ENCODE measurements around the gene RNASE13. TPM values are rescaled to one million over a fixed set of nuclear protein-coding genes. Genes with fewer than 3 reads are reported as not detected.

The RNASE13 gene
- total and polyA plus RNA-seq, 4 donors: not detected

DNA sequence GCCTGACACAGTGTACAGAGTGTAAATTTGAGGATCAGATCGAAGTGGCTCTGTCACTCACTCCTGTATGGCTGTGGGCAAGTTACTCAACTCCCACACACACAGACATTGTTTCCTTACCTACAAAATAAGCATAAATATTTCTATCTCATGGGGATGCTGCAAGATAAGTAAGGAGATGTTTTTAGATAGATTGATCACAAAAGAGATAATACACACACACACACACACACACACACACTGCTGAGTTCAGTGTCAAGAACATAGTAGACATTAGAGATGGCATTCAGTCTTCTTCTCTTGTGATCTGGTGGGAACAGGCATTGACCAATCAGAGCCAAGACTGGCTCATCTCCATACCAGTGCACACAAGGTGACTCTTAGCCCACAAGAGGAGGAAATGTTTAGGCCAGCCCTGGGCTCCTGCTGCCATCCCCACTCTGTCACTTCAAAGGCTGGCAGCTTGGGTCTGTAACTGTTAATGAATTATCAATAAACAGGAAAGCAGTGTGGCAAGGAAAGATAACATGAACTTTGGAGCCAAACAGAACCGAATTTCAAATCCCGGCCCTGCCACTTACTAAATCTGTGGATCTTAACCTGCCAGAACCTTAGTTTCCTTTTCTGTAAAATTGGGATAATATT is 19.6 kb upstream of the RNASE13 start:
- Histone ChIP-seq H3K27me3 (ENCODE audit: control insufficient read depth in 3 of 3, insufficient read depth in 3 of 3, low read length in 2 of 3) (no peaks in the 10 kb centered on the region), H3K27ac (ENCODE audit: low read depth in 1 of 2, low read length in 1 of 2) (no peak overlapping the region), H3K4me3 (no peak overlapping the region), H3K36me3 (ENCODE audit: control insufficient read depth in 4 of 4, insufficient read depth in 4 of 4, low read length in 4 of 4) (no peaks in the 10 kb centered on the region), H3K4me1 (ENCODE audit: control insufficient read depth in 5 of 5, insufficient read depth in 5 of 5, low read length in 5 of 5) (peaks cover 0 to 5% (median 0%) of the 10 kb centered on the region in 5 donors), H3K9ac (ENCODE audit: insufficient read depth in 1 of 2, low read length in 2 of 2) (no peak overlapping the region), H3K9me3 (ENCODE audit: control insufficient read depth in 4 of 4, insufficient read depth in 3 of 4, low read length in 3 of 4) (no peaks in the 10 kb centered on the region)
- TF ChIP-seq, protein P1, sequence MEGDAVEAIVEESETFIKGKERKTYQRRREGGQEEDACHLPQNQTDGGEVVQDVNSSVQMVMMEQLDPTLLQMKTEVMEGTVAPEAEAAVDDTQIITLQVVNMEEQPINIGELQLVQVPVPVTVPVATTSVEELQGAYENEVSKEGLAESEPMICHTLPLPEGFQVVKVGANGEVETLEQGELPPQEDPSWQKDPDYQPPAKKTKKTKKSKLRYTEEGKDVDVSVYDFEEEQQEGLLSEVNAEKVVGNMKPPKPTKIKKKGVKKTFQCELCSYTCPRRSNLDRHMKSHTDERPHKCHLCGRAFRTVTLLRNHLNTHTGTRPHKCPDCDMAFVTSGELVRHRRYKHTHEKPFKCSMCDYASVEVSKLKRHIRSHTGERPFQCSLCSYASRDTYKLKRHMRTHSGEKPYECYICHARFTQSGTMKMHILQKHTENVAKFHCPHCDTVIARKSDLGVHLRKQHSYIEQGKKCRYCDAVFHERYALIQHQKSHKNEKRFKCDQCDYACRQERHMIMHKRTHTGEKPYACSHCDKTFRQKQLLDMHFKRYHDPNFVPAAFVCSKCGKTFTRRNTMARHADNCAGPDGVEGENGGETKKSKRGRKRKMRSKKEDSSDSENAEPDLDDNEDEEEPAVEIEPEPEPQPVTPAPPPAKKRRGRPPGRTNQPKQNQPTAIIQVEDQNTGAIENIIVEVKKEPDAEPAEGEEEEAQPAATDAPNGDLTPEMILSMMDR (IDR thresholded peaks at IDR 0.05; ENCODE audit: control extremely low read depth, extremely low read depth): no peak
- WGBS, 2 donors: 55 to 72% methylated on average over 3 of the region's 3 CpGs
- no peak for DNase-seq
- ATAC-seq (ENCODE audit: insufficient read depth, low FRiP score): no peak

DNA sequence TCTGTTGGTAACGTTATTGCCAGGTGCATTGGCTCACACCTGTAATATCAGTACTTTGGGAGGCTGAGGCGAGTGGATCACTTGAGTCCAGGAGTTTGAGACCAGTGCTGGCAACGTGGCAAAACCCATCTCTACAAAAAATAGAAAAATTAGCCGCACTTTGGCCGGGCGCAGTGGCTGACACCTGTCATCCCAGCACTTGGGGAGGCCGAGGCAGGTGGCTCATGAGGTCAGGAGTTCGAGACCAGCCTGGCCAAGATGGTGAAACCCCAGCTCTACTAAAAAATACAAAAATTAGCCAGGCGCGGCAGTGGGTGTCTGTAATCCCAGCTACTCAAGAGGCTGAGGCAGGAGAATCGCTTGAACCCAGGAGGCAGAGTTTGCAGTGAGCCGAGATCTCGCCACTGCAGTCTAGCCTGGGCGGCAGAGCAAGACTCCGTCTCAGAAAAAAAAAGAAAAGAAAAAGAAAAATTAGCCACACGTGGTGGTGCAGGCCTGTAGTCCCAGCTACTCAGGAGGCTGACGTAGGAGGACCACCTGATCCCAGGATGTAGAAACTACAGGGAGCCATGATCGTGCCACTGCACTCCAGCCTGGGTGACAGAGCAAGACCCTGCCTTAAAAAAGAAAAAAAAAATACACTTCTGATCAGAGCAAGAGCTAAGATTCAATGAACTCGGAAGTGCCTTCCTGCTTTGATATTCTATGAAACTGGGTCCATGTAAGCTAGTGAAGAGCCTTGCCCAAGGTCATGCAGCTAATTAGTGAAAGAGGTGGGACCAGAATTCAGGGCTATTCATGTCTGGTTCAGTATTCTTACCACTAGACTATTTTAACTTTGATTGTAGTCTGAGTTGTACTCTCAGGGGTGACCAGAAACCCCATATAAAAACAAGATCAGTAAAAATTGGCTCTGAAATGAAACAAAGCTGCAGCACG is 18.8 kb upstream of the RNASE13 start:
- H3K4me3 ChIP-seq: no peak overlapping the region
- TF ChIP-seq, protein P1 (IDR thresholded peaks at IDR 0.05; ENCODE audit: control extremely low read depth, extremely low read depth): no peak
- ATAC-seq (ENCODE audit: insufficient read depth, low FRiP score): no peak
- H3K9me3 ChIP-seq (ENCODE audit: control insufficient read depth in 4 of 4, insufficient read depth in 3 of 4, low read length in 3 of 4): no peaks in the 10 kb centered on the region
- H3K27me3 ChIP-seq (ENCODE audit: control insufficient read depth in 3 of 3, insufficient read depth in 3 of 3, low read length in 2 of 3): no peaks in the 10 kb centered on the region
- 91 to 95% methylated on average over 20 of the region's 20 CpGs for WGBS, 2 donors
- no peak for DNase-seq
- H3K4me1 ChIP-seq (ENCODE audit: control insufficient read depth in 5 of 5, insufficient read depth in 5 of 5, low read length in 5 of 5): peaks cover 0 to 5% (median 0%) of the 10 kb centered on the region in 5 donors
- no peaks in the 10 kb centered on the region for H3K36me3 ChIP-seq (ENCODE audit: control insufficient read depth in 4 of 4, insufficient read depth in 4 of 4, low read length in 4 of 4)
- H3K9ac ChIP-seq (ENCODE audit: insufficient read depth in 1 of 2, low read length in 2 of 2): no peak overlapping the region
- H3K27ac ChIP-seq (ENCODE audit: low read depth in 1 of 2, low read length in 1 of 2): no peak overlapping the region

DNA sequence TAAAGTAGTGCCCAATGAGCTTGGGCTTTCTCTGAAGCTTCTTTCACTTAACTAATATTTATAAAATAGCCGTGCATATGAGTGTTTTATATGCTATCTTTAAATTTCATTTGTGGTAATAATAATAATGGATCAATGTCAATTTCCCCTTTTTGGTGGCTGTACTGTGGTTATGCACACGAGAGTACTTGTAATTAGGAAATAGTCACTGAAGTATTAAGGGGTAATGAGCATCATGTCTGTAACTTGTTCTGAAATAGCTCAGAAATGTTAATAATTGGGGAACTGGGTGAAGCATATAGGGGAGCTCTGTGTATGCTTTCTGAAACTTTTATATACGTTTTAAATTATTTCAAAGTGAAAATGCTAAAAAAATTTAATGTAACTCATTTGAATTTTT is 16.0 kb upstream of the RNASE13 start:
- 51 to 64% methylated on average over 3 of the region's 3 CpGs for WGBS, 2 donors
- no peak for ATAC-seq (ENCODE audit: insufficient read depth, low FRiP score)

More for the DNA sequence above, 16.0 kb upstream of the RNASE13 start:
- Histone ChIP-seq H3K9ac (ENCODE audit: insufficient read depth in 1 of 2, low read length in 2 of 2) (no peak overlapping the region), H3K9me3 (ENCODE audit: control insufficient read depth in 4 of 4, insufficient read depth in 3 of 4, low read length in 3 of 4) (no peaks in the 10 kb centered on the region), H3K4me1 (ENCODE audit: control insufficient read depth in 5 of 5, insufficient read depth in 5 of 5, low read length in 5 of 5) (peaks cover 0 to 6% (median 0%) of the 10 kb centered on the region in 5 donors), H3K4me3 (no peak overlapping the region), H3K27ac (ENCODE audit: low read depth in 1 of 2, low read length in 1 of 2) (no peak overlapping the region), H3K27me3 (ENCODE audit: control insufficient read depth in 3 of 3, insufficient read depth in 3 of 3, low read length in 2 of 3) (no peaks in the 10 kb centered on the region), H3K36me3 (ENCODE audit: control insufficient read depth in 4 of 4, insufficient read depth in 4 of 4, low read length in 4 of 4) (no peaks in the 10 kb centered on the region)
- TF ChIP-seq, protein P1 (IDR thresholded peaks at IDR 0.05; ENCODE audit: control extremely low read depth, extremely low read depth): no peak
- DNase-seq: no peak
